ENCODE measurements around the gene PTPRO.

PTPRO gene

DNA sequence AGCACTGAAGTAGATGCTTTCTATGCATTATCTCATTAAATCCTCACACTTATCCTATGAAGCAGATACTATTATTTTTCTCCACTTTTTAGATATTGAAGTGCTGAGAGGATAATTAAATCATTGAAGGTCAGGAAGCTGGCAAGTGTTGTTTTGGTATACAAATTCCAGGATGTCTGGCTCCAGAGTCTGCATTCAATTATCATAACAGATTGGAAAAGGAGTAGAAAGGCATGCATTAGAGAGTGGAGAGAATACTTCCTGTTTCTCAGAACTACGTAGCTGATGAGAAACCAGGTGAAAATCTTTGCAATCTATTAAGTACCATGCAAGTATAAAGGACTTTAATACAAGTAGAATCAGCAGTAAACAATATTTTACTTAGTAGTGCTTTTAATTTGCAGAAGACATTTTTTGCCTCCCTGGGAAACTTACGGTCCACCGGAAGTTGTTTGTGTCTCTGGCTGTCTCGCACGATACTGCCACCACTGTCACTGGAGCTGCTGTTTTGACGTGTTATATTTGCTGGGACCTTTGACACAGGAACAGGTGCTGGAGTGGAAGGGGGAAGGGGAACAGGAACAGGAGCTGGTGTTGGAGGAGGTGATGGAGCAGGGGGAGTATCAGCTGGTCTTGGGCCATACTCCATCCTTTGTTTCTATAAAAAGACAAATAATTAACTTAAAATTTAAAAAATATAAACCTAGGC is 308.9 kb downstream of the PTPRO start:
- no peak overlapping the region for H3K4me2 ChIP-seq
- TF ChIP-seq, protein P1, sequence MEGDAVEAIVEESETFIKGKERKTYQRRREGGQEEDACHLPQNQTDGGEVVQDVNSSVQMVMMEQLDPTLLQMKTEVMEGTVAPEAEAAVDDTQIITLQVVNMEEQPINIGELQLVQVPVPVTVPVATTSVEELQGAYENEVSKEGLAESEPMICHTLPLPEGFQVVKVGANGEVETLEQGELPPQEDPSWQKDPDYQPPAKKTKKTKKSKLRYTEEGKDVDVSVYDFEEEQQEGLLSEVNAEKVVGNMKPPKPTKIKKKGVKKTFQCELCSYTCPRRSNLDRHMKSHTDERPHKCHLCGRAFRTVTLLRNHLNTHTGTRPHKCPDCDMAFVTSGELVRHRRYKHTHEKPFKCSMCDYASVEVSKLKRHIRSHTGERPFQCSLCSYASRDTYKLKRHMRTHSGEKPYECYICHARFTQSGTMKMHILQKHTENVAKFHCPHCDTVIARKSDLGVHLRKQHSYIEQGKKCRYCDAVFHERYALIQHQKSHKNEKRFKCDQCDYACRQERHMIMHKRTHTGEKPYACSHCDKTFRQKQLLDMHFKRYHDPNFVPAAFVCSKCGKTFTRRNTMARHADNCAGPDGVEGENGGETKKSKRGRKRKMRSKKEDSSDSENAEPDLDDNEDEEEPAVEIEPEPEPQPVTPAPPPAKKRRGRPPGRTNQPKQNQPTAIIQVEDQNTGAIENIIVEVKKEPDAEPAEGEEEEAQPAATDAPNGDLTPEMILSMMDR (conservative IDR thresholded peaks at IDR 0.05; ENCODE audit: low read depth, low read length), result no peak
- no peaks in the 10 kb centered on the region for H4K20me1 ChIP-seq (ENCODE audit: insufficient read depth)
- H2AFZ ChIP-seq (ENCODE audit: low read depth), result no peak overlapping the region
- no peaks in the 10 kb centered on the region for H3K36me3 ChIP-seq (ENCODE audit: insufficient read depth)
- no peaks in the 10 kb centered on the region for H3K4me1 ChIP-seq (ENCODE audit: low read depth, poor library complexity, severe bottlenecking)
- no peaks in the 10 kb centered on the region for H3K27me3 ChIP-seq (ENCODE audit: insufficient read depth, low read depth)
- no peak overlapping the region for H3K9ac ChIP-seq
- no peak overlapping the region for H3K4me3 ChIP-seq (IDR thresholded peaks at IDR 0.05; ENCODE audit: insufficient read depth, low read depth, low read length)
- no peak overlapping the region for H3K27ac ChIP-seq
- no peaks in the 10 kb centered on the region for H3K79me2 ChIP-seq (ENCODE audit: insufficient read depth, low read depth)

DNA sequence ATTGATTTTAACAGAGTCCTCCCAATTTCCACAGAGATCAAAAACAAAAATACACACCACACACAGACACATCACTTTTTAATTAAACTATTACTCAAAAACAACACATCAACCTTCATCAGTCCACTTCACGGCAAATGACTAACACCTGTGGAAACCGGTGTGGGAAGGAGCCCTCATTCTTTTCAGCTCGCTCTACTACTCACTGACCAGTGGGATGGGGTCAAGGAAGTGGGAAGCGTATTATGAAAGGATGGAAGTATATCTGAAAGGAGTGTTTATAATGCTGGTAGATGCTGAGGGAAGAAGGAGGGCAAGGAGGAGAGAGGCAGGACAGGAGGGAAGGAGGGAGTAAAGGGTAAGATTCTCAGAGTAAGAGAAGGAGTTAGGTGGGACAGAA is 310.4 kb downstream of the PTPRO start:
- TF ChIP-seq, protein P1 (conservative IDR thresholded peaks at IDR 0.05; ENCODE audit: low read depth, low read length), result no peak
- Histone ChIP-seq H3K4me1 (ENCODE audit: low read depth, poor library complexity, severe bottlenecking) (no peaks in the 10 kb centered on the region), H3K79me2 (ENCODE audit: insufficient read depth, low read depth) (no peaks in the 10 kb centered on the region), H3K27me3 (ENCODE audit: insufficient read depth, low read depth) (no peaks in the 10 kb centered on the region), H4K20me1 (ENCODE audit: insufficient read depth) (no peaks in the 10 kb centered on the region), H3K4me2 (no peak overlapping the region), H2AFZ (ENCODE audit: low read depth) (no peak overlapping the region), H3K9ac (no peak overlapping the region), H3K36me3 (ENCODE audit: insufficient read depth) (no peaks in the 10 kb centered on the region), H3K27ac (no peak overlapping the region), H3K4me3 (IDR thresholded peaks at IDR 0.05; ENCODE audit: insufficient read depth, low read depth, low read length) (no peak overlapping the region)

DNA sequence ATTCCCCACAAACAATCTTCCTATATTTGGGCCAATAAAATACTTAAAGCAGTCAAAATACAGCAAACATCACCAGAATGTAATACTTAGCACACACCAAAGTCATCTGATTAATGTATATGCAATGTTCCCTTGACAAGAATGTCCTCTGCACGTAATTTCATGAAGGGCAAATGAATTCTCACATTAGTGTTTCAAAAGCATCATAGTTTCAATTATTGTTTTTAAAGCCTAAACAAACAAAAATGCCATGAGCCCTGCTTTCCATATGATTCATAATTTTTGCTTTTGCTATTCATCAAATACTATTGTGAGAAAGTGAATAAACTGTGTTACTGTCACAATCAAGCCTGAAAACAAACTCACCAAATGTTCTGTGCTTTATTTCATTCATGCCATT is 310.9 kb downstream of the PTPRO start:
- no peaks in the 10 kb centered on the region for H4K20me1 ChIP-seq (ENCODE audit: insufficient read depth)
- H3K4me3 ChIP-seq (IDR thresholded peaks at IDR 0.05; ENCODE audit: insufficient read depth, low read depth, low read length), result no peak overlapping the region
- H3K36me3 ChIP-seq (ENCODE audit: insufficient read depth), result no peaks in the 10 kb centered on the region
- no peaks in the 10 kb centered on the region for H3K79me2 ChIP-seq (ENCODE audit: insufficient read depth, low read depth)
- H2AFZ ChIP-seq (ENCODE audit: low read depth), result no peak overlapping the region
- H3K27ac ChIP-seq, result no peak overlapping the region
- H3K27me3 ChIP-seq (ENCODE audit: insufficient read depth, low read depth), result no peaks in the 10 kb centered on the region
- TF ChIP-seq, protein P1 (conservative IDR thresholded peaks at IDR 0.05; ENCODE audit: low read depth, low read length), result no peak
- no peak overlapping the region for H3K4me2 ChIP-seq
- H3K4me1 ChIP-seq (ENCODE audit: low read depth, poor library complexity, severe bottlenecking), result no peaks in the 10 kb centered on the region
- H3K9ac ChIP-seq, result no peak overlapping the region

DNA sequence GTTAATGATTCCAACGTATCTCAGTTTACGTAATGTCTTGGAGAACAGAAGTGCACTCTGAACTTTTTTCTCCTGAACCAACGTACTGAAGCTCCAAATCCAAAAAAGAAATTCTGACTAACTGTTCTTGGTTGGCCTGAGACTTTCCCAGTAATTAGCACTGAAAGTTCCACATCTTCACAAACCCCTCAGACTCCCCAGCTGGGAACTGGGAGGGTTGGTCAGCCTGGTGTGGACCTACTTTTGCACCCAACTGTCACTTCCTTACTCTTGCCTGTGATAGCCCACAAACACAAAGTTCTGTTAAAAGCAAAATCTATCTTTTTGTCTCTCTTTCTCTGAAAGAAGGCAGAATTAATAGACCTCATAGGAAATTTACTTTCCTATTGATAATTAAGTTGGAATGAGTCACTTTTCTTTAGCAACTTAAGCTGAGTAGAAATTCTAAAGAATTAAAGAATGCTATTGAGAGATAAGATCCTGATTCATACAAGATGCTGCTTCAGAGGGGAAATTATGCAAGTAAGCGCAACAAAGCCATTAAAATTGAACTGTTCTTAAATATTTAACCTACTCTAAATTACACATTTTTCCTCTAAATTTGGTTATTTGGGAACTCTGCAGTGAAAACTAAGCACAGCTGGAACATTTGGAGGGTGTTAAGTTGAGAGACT is 311.8 kb downstream of the PTPRO start:
- no peaks in the 10 kb centered on the region for H3K79me2 ChIP-seq (ENCODE audit: insufficient read depth, low read depth)
- H3K9ac ChIP-seq, result no peak overlapping the region
- no peak overlapping the region for H2AFZ ChIP-seq (ENCODE audit: low read depth)
- TF ChIP-seq, protein P1 (conservative IDR thresholded peaks at IDR 0.05; ENCODE audit: low read depth, low read length), result no peak
- no peak overlapping the region for H3K27ac ChIP-seq
- H3K27me3 ChIP-seq (ENCODE audit: insufficient read depth, low read depth), result no peaks in the 10 kb centered on the region
- H3K4me2 ChIP-seq, result no peak overlapping the region
- no peaks in the 10 kb centered on the region for H3K36me3 ChIP-seq (ENCODE audit: insufficient read depth)
- H3K4me3 ChIP-seq (IDR thresholded peaks at IDR 0.05; ENCODE audit: insufficient read depth, low read depth, low read length), result no peak overlapping the region
- H4K20me1 ChIP-seq (ENCODE audit: insufficient read depth), result no peaks in the 10 kb centered on the region
- peaks cover 5% of the 10 kb centered on the region for H3K4me1 ChIP-seq (ENCODE audit: low read depth, poor library complexity, severe bottlenecking)
